Kidney glomerular epithelial cell (primary cell): ENCODE data around the gene BPGM.

ENCODE experiments used
- DNase-seq: peaks from one replicate; lab custom pipeline; 2025; lab: John Stamatoyannopoulos, UW

Gene BPGM

DNA sequence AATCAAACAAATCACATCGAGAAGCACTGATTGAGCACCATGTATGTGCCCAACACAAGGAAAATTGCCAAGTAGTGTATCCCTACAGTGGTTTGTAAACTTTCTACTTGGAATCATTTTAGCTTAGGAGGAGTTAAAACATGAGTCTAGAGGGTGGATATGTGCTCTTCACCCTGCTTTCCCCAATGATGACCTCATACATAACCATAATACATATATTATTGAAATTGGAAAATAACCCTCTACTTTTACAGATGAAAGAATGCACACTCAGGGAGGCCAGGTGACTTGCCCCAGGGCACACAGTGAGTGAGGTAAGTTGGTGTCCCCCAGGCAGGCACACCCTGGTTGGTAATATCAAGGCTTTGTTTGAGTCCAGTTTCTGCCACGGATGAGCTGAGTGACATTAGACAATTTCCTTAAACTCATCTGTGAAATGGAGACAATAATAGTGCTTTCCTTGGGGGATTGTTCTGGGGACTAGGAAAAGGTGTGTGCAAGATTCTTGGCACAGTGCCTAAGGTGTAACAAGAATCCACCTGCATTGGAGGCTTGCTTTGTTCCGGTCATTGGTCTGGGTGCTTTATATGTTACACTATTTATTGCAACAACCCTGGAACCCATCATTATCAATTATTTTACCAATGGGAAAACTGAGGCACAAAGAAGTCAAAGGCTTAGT, 50.7 kb downstream of the BPGM start:
- no peak for DNase-seq

DNA sequence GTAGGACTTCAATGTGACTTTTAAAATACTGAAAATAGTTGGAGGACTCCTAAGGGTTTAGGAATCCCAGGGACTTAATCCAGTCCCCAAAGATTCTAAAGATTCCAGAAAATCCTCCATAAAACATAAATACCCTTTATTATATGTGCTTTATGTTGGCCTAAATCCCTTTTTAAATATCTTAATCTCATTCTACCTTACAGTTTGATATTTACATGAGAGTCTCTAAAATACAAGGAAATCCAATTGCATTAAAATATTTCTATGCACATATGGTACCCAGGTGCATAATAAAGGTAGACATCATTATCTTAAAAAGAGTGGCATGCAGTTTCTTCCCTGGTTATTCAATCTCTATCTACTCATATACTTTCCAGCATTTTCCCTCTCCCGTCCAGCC, 51.8 kb downstream of the BPGM start:
- no peak for DNase-seq

GRCh38 chr7:134699021-134699818, 52.6 kb downstream of the BPGM start:
- no peak for DNase-seq

- no peak for DNase-seq
Measured at GRCh38 chr7:134699899-134700298, 53.2 kb downstream of the BPGM start.

DNA sequence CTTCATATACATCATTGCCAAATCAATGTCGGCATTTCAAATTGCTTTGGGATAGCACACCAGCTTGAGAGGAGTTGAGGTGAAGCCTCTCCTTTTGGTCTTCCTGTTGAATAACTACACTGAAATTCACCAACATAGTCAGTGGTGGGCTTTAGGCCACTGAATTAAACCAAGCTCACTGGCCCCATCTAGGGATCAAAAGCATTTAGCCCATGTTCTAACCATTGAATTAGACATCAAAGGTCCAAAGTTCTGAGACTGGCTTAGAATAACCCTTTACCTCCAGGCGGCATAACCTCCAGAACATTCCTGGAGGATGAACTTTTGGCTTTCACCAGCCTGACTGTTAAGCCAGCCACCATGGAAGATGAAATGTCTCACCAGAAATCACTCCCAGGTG, 54.6 kb downstream of the BPGM start:
- DNase-seq = peak; percentile 8

DNA sequence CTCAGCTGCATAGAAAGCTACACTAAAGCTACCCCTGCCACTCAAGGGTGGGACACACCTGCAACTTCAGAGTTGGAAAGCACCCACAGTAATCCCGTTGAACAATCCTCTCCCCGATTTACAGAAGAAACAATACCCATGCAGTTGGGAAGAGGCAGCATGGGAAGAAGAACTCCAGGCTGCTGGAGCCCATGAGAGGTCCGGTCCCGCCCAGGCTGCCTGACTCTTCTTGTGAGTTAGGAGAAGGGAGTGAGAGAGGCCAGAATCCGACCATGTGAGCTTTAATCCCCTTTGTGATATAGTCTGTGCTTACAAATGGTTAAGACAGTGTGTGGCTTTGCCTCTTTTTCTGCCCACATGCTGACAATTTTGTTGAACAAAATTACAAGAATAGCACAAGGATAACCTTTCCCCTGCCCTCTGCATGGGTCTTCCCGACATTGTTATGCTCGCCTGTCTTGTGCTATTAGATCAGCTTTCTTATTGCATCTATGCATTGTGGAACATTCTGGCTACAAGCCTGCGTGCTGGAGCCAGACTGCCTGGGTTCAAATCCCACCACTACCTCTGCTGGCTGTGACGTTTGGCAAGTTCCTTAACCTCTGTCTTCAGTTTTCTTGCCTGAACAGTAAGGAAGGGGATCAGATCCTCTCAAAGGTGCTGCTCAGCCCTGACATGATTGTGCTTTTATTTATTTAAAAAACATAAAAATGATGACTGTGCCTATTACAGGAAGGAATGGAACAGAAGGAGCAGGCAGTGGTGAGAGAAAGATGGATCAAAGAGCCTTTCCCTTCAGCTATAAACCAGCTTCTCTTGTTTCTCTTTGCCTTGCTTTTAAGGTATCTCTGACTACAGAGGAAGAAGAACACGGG, 56.0 kb downstream of the BPGM start:
- DNase-seq = no peak

GRCh38 chr7:134703241-134703594, 56.6 kb downstream of the BPGM start:
- DNase-seq = no peak

- DNase-seq = no peak
Measured at GRCh38 chr7:134703782-134704181, 57.1 kb downstream of the BPGM start.

GRCh38 chr7:134704827-134705226, 58.2 kb downstream of the BPGM start:
- DNase-seq = no peak

- DNase-seq = no peak
Measured at GRCh38 chr7:134705716-134706115, 59.1 kb downstream of the BPGM start.

GRCh38 chr7:134706468-134706867, 59.8 kb downstream of the BPGM start:
- no peak for DNase-seq

DNA sequence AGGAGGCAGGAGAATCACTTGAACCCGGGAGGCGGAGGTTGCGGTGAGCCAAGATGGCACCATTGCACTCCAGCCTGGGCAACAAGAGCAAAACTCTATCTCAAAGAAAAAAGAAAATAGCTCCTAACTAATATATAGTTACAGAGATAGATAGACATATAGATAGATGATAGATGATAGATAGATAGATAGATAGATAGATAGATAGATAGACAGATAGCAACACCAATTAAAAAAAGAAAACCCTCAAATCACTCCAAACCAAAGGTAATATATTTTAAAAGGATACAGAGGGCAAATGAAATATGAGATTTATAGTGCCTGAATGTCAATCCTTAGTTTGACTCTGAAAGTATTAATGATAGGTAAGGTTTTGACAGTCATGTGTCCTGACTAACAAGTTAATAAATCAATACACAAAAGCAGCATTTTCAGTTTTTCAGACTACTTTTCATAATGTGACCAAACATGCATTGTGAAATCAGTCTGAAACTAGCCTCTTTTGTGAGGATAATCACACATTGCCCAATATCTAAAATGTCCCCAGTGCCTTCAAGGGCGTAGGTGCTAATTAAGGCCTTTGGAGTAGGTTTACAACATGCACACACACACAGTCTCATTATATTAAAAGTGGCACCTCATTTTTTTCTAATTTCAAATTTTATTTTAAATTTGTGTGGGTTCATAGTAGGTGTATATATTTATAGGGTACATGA, 61.2 kb downstream of the BPGM start:
- no peak for DNase-seq

- no peak for DNase-seq
Measured at GRCh38 chr7:134708692-134709091, 62.0 kb downstream of the BPGM start.

- no peak for DNase-seq
Measured at GRCh38 chr7:134709197-134709596, 62.5 kb downstream of the BPGM start.

DNA sequence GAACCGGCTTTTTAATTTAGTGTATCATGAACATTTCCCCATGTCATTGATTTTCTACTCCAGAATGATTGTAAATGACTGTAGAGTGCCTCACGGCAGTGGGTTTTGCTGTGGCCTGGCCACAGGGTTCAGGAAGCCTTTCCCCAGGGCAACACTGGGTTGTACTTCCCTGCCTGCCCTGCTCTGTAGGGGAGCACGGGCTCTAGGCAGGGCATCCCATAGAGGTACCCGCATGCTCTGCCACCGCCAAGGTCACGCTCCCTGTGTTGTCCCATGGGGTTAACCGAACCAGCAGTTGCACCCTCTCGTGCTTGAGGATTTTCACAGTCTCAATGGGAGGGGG, 63.8 kb downstream of the BPGM start:
- DNase-seq = no peak

DNA sequence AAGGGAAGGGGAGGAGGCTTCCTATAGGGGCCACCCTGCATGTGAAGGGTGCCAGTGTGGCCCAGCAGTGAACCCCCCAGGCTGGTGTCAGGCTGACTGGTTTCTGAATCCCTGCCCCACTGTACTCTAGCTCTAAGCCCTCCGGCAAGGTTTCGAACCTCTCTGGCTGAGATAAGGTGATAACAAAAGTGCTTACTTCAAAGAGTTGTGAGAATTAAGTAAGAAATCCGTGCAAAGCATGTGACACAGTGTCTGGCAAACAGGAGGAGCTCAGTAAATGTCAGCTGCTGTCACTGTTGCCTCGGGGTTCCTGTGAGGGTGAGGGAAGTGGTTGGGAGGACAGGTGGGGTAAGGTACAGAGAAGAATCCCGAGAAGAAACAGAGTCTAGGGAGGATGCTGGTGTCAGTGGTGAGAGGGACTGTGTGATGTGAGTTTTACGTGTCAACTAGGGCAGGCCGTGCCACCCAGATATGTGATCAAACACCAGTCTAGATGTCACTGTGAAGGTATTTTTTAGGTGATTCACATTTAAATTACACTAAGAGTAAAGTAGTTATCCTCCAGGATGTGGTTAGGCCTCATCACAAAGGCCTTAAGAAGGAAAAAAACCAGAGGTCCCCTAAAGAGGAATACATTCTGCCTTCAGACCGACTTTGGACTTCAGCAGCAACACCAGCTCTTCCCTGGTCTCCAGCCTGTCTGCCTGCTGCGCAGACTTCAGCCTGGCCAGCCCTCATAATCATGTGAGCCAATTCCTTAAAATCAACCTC, 64.4 kb downstream of the BPGM start:
- DNase-seq = no peak

DNA sequence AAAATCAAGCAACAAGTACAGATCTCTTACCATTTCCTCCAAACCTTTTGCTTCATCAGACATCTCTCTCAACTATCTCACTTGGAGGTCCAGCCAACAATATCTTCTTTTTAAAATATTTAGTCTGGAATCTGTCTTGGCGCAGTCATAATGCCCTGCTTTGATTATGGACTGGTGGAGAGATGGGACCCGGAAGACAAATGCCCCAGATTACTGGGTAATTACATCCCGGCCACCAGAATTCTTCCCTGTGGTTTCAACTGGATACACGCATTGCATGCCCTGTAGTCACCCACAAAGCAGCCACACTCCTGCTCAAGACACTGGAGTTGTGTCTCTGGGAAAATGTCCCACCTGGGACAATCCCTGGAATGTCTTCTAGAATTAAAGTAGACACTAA, 65.5 kb downstream of the BPGM start:
- no peak for DNase-seq

DNA sequence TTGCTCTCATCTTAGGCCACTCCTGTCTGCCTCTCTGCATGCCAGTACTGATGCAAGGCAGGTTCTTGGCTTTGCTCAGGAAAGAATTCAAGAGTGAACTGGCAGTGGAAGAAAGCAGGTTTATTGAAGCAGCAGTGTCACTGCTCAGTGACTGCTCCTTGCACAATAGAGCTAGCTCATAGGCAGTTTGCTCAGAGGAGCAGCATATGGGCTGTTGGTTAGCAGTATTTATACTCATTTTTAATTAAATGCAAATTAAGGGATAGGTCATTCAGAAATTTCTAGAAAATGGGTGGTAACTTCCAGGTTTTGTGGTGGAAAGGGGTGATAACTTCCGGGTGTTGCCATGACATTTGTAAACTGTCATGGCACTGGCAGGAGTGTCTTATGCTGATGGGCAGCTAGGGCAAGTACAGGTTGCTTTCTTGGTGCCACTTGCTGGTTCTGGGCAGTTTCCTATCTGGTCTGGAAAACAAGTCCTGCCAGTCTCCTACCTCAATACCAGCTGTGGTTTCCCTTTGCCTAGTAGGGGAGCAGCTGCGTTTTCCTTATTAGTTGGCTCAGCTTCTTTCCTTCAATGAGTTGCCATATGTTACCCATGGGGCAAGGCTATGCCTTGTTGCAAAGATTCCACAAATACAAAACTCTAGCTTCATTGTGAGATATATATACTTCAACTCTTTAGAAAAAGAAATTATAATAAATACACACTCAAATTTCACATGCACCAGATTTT, 68.0 kb downstream of the BPGM start:
- no peak for DNase-seq

DNA sequence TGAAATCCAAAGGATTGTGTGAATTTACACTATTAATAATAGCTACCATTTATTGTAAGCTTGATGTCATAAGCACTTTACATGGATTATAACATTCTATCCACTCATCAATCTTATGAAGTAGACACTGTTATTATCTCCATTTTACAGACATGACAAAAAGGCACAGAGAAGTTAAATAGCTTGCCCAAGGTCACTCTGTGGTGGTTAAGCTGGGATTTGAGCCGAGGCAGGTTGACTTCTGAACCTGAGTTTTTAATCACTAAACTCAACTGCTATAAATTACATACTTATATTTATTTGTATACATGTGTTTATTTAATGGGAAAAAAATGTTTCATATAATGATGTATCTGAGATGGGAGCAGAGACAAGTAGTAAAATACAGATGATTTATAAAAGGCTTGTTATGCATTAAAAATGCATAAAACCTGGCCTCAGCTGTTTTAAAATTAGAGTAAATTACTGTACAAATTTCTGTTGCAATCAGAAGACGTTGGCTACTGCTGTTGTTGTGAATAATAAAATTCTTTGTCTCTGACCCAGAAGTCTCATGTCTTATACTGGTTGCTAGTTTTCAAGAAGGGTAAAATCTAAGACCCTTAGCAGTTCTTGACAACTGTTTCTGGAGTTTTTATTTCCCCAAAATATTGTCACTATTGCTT, 71.7 kb downstream of the BPGM start:
- no peak for DNase-seq
